ENCODE measurements around the gene CD36.

GRCh38 chr7:80711531-80711930 is 73.1 kb downstream of the CD36 start:
- TF ChIP-seq CTCF (IDR thresholded peaks at IDR 0.05; ENCODE audit: low read length) (no peak), EZH2 (optimal IDR thresholded peaks at IDR 0.05; ENCODE audit: low read depth, low read length) (no peak)

Data from MM.1S (cell line).